KMS-11 (cell line): ENCODE measurements around the gene AOPEP.
A peak's percentile ranks its signal among the peaks of the same experiment; 100 is the strongest.

Experiments
- H2AFZ ChIP-seq: fragments of 200-600 bp; sonication (generic); 2 replicates; pipeline ENCODE4 v1.6.1; 2016; ENCODE audit warnings: antibody characterized with exemption, mixed run types, low read depth
- H3K27ac ChIP-seq: fragments of 200-600 bp; sonication (generic); 2 replicates; pipeline ENCODE4 v1.6.1; 2016; ENCODE audit warnings: mild to moderate bottlenecking, mixed run types
- H3K27me3 ChIP-seq: fragments of 200-600 bp; sonication (generic); 2 replicates; pipeline ENCODE4 v1.6.1; 2017; ENCODE audit warnings: mild to moderate bottlenecking, low read depth, mixed run types, moderate library complexity; ENCODE audit not compliant: insufficient read depth
- H3K36me3 ChIP-seq: fragments of 200-600 bp; sonication (generic); 2 replicates; pipeline ENCODE4 v1.6.1; 2017; ENCODE audit warnings: mild to moderate bottlenecking, mixed run types; ENCODE audit not compliant: insufficient read depth
- H3K4me1 ChIP-seq: fragments of 200-600 bp; sonication (generic); 2 replicates; pipeline ENCODE4 v1.6.1; 2016; ENCODE audit warnings: mild to moderate bottlenecking, low read depth, mixed run types; ENCODE audit not compliant: poor library complexity, severe bottlenecking
- H3K4me2 ChIP-seq: fragments of 200-600 bp; sonication (generic); 2 replicates; pipeline ENCODE4 v1.7.0; 2016; ENCODE audit warnings: mild to moderate bottlenecking, mixed run types
- H3K4me3 ChIP-seq: fragments of 200-600 bp; sonication (generic); IDR thresholded peaks from 2 replicates; pipeline ENCODE4 v1.6.1; 2017; ENCODE audit warnings: low read depth, low read length, mixed read lengths; ENCODE audit not compliant: insufficient read depth
- H3K79me2 ChIP-seq: fragments of 200-600 bp; sonication (generic); 2 replicates; pipeline ENCODE4 v1.6.1; 2016; ENCODE audit warnings: low read depth, mixed run types; ENCODE audit not compliant: insufficient read depth
- H3K9ac ChIP-seq: fragments of 200-600 bp; sonication (generic); 2 replicates; pipeline ENCODE4 v1.6.1; 2016; ENCODE audit warnings: mild to moderate bottlenecking, mixed run types
- H4K20me1 ChIP-seq: fragments of 200-600 bp; sonication (generic); 2 replicates; pipeline ENCODE4 v1.6.1; 2016; ENCODE audit warnings: mild to moderate bottlenecking, mixed run types; ENCODE audit not compliant: insufficient read depth
- CTCF ChIP-seq: fragments of 200-600 bp; sonication (generic); conservative IDR thresholded peaks from 2 replicates; pipeline ENCODE4 v1.6.1; 2017; ENCODE audit warnings: low read depth, mild to moderate bottlenecking, antibody characterized with exemption, low read length, moderate library complexity, mixed read lengths

The AOPEP gene

GRCh38 chr9:95125652-95126051 lies 399.2 kb downstream of the AOPEP start:
- no peak overlapping the region for H3K4me3 ChIP-seq

GRCh38 chr9:95126739-95127138 lies 400.2 kb downstream of the AOPEP start:
- no peak overlapping the region for H3K9ac ChIP-seq
- H2AFZ ChIP-seq, result no peak overlapping the region
- no peaks in the 10 kb centered on the region for H4K20me1 ChIP-seq
- no peak overlapping the region for H3K27ac ChIP-seq
- H3K4me1 ChIP-seq, result no peaks in the 10 kb centered on the region
- no peak overlapping the region for H3K4me2 ChIP-seq
- no peak overlapping the region for H3K4me3 ChIP-seq
- no peak for TF ChIP-seq CTCF
- no peaks in the 10 kb centered on the region for H3K36me3 ChIP-seq
- no peaks in the 10 kb centered on the region for H3K27me3 ChIP-seq
- no peaks in the 10 kb centered on the region for H3K79me2 ChIP-seq

More at GRCh38 chr9:95125652-95126051, 399.2 kb downstream of the AOPEP start:
- Histone ChIP-seq H3K9ac (no peak overlapping the region), H2AFZ (no peak overlapping the region), H3K4me1 (no peaks in the 10 kb centered on the region), H4K20me1 (no peaks in the 10 kb centered on the region), H3K27ac (no peak overlapping the region), H3K79me2 (no peaks in the 10 kb centered on the region), H3K27me3 (no peaks in the 10 kb centered on the region), H3K4me2 (no peak overlapping the region), H3K36me3 (no peaks in the 10 kb centered on the region)
- TF ChIP-seq CTCF, result no peak

GRCh38 chr9:95127249-95128176 lies 401.0 kb downstream of the AOPEP start:
- peak; percentile 45 for TF ChIP-seq CTCF
- Histone ChIP-seq H4K20me1 (no peaks in the 10 kb centered on the region), H3K79me2 (no peaks in the 10 kb centered on the region), H3K4me3 (no peak overlapping the region), H3K4me2 (no peak overlapping the region), H3K4me1 (no peaks in the 10 kb centered on the region), H3K36me3 (no peaks in the 10 kb centered on the region), H3K27me3 (no peaks in the 10 kb centered on the region), H3K27ac (no peak overlapping the region), H2AFZ (no peak overlapping the region), H3K9ac (no peak overlapping the region)

- no peaks in the 10 kb centered on the region for H3K4me1 ChIP-seq
- TF ChIP-seq CTCF, result no peak
- H2AFZ ChIP-seq, result no peak overlapping the region
- no peaks in the 10 kb centered on the region for H3K27me3 ChIP-seq
- H3K27ac ChIP-seq, result no peak overlapping the region
- H3K4me2 ChIP-seq, result no peak overlapping the region
- no peaks in the 10 kb centered on the region for H4K20me1 ChIP-seq
- no peak overlapping the region for H3K4me3 ChIP-seq
- H3K36me3 ChIP-seq, result no peaks in the 10 kb centered on the region
- H3K9ac ChIP-seq, result no peak overlapping the region
- H3K79me2 ChIP-seq, result no peaks in the 10 kb centered on the region
These were observed 401.7 kb downstream of the AOPEP start for GRCh38 chr9:95128177-95128524.
